GM20431 (cell line): Measurements from ENCODE around the gene ZNF701.
"Not testable (repeated sequence)": the region's sequence is repeated elsewhere in the genome, so short reads cannot be mapped to it uniquely, and the experiment has no call there.

Source experiments
- in situ Hi-C: fragments of 300-500 bp; cut with MseI, MboI; formaldehyde crosslinking; loops from one replicate; pipeline ENCODE4 v1.15.0; 2020; ENCODE audit warnings: low sequenced_read_pairs; ENCODE audit not compliant: unreplicated experiment

Gene ZNF701

DNA sequence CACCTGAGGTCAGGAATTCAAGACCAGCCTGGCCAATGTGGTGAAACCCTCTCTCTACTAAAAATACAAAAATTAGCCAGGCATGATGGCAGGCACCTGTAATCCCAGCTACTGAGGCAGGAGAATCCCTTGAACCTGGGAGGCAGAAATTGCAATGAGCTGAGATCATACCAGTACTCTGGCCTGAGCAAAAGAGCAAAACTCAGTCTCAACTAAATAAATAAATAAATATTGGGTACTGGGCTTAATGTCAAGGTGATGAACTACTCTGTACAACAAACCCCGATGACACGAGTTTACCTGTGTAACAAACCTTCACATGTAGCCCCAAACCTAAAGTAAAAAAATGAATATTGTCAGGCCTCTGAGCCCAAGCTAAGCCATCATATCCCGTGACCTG is 57.4 kb downstream of the ZNF701 start:
- in situ Hi-C loops = not testable (repeated sequence)

DNA sequence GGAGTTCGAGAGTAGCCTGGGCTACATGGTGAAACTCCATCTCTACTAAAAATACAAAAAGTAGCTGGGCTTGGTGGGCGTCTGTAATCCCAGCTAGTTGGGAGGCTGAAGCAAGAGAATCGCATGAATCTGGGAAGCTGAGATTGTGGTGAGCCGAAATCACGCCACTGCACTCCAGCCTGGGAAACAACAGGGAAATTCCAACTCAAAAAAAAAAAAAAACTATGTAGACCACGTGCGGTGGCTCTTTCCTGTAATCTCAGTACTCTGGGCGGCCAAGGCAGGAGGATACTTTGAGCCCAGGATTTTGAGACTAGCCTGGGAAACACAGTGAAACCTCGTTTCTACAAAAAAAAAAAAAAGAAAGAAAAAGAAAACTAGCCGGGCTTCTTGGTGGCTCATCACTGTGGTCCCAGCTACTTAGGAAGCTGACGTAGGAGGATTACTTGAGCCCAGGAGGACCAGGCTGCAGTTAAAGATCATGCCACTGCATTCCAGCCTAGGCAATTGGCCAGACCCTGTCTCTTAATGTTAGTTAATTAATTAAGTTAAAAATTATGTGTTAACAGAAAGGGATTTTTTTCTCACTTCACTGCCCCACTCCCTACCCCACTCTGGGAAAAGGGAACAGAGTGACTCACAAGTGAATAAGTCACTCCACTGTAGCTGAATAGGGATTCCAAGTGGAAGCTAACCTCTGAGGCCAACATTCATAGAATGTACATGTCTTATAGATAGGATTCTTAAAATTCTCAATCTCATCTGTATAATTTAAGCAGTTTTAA is 65.9 kb downstream of the ZNF701 start:
- in situ Hi-C loops = no loop called here
